Testis (tissue), 2 donors: ENCODE results near the gene ANKRD60.

Experiments used
- POLR2A ChIP-seq: fragments of 450-650 bp; IDR thresholded peaks from one replicate; pipeline ENCODE4 v1.6.1; 2017; ENCODE audit warnings: antibody characterized with exemption, mild to moderate bottlenecking, moderate library complexity
- TF ChIP-seq, protein P1 (sequence below), 3 experiments: fragments of 450-650 bp in 2 of 3; fragments of 200-600 bp in 1 of 3; sonication (generic) in 1 of 3; IDR thresholded peaks; one replicate each; pipeline ENCODE4 v1.5.1; 2016 to 2019; ENCODE audit warnings: antibody characterized with exemption in 3 of 3, mild to moderate bottlenecking in 2 of 3, moderate library complexity in 1 of 3

DNA sequence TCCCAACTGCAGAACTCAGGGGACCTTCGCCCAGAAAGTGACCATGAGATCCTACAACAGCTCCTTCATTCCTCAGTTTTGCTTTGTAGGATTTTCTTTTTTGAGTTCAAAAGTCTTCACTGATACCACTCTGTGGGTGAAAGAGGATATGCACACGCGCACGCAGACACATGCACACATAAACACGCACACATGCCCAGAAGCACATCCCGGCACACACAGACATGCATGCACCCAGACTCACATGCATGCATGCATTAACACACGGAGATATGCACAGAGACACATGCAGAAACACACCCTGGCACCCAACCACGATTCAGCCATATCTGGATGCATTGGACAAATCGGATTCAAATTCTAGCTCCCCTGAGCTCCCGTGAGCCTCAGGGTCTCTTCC, 36.4 kb downstream of the ANKRD60 start:
- TF ChIP-seq, protein P1, sequence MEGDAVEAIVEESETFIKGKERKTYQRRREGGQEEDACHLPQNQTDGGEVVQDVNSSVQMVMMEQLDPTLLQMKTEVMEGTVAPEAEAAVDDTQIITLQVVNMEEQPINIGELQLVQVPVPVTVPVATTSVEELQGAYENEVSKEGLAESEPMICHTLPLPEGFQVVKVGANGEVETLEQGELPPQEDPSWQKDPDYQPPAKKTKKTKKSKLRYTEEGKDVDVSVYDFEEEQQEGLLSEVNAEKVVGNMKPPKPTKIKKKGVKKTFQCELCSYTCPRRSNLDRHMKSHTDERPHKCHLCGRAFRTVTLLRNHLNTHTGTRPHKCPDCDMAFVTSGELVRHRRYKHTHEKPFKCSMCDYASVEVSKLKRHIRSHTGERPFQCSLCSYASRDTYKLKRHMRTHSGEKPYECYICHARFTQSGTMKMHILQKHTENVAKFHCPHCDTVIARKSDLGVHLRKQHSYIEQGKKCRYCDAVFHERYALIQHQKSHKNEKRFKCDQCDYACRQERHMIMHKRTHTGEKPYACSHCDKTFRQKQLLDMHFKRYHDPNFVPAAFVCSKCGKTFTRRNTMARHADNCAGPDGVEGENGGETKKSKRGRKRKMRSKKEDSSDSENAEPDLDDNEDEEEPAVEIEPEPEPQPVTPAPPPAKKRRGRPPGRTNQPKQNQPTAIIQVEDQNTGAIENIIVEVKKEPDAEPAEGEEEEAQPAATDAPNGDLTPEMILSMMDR (IDR thresholded peaks at IDR 0.05) = no peak
- TF ChIP-seq POLR2A = no peak
